Mucosa of stomach (tissue), 1 donor: ENCODE results near the gene ASB13.

ENCODE experiments used
- H3K27me3 ChIP-seq: one replicate; pipeline ENCODE4 v1.7.0; 2013; ENCODE audit warnings: mild to moderate bottlenecking, low read length; ENCODE audit not compliant: control insufficient read depth, insufficient read depth
- H3K36me3 ChIP-seq: one replicate; pipeline ENCODE4 v1.7.0; 2013; ENCODE audit warnings: low read length; ENCODE audit not compliant: control insufficient read depth, insufficient read depth
- H3K4me1 ChIP-seq: one replicate; pipeline ENCODE4 v1.7.0; 2013; ENCODE audit warnings: mild to moderate bottlenecking, low read length; ENCODE audit not compliant: control insufficient read depth, insufficient read depth
- H3K4me3 ChIP-seq: one replicate; pipeline ENCODE4 v1.7.0; 2013; ENCODE audit warnings: low read length
- H3K9ac ChIP-seq: one replicate; pipeline ENCODE4 v1.7.0; 2013; ENCODE audit warnings: mild to moderate bottlenecking, low read length, moderate library complexity
- H3K9me3 ChIP-seq: one replicate; pipeline ENCODE4 v1.7.0; 2013; ENCODE audit warnings: mild to moderate bottlenecking, low read length, moderate library complexity; ENCODE audit not compliant: control insufficient read depth
- donor health status: Pancreatic carcinoma.

The ASB13 gene

DNA sequence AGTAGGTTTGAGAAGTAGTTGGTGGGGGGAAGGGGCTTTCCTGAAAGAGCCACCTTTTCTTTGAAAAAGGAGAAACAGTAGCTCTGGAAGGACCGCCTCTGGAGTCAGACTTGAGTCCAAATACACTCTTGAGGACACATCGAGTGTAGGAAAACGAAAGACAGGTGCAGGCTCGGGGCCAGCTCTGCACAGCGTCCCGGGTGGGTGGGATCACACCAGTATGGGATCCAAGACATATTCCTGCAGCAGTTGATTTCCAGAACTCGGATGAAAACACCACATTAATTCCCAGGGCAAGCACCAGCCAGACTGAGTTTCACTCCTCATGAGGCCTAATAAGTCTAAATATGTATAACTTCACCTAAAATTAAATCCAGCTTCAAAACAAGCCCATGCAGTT, 61.4 kb downstream of the ASB13 start:
- Histone ChIP-seq H3K9me3 (no peaks in the 10 kb centered on the region), H3K27me3 (no peaks in the 10 kb centered on the region), H3K4me1 (peaks cover 19% of the 10 kb centered on the region), H3K36me3 (no peaks in the 10 kb centered on the region), H3K4me3 (no peak overlapping the region), H3K9ac (no peak overlapping the region)

DNA sequence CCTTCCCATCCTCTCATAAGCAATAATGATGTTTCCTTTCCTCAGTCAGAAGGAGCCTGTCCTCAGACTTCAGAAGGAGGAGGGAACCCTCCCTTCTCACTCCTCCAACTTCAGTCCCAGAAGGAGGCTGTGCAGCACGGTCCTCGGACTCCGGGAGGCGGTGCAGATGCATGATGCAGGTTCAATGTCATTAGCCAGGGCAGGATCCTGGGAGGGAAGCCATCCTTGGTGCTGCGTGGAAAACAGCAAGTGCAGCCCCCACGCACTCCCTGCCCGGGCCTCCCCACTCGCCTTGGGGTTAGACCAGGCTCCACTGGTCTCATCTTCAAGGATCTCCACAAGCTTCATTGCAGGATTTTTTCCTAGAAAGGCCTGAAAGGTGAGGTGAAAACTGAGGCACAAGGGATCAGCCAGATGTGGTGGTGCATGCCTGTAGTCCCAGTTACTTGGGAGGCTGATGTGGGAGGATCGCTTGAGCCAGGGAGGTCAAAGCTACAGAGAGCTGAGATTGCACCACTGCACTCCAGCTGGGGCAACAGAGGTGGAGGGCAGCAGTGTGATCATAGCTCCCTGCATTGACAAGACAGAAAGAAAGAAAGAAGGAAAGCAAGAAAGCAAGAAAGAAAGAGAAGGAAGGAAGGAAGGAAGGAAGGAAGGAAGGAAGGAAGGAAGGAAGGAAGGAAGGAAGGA, 62.0 kb downstream of the ASB13 start:
- H3K36me3 ChIP-seq, result no peaks in the 10 kb centered on the region
- no peaks in the 10 kb centered on the region for H3K9me3 ChIP-seq
- peaks cover 13% of the 10 kb centered on the region for H3K4me1 ChIP-seq
- H3K9ac ChIP-seq, result no peak overlapping the region
- H3K27me3 ChIP-seq, result no peaks in the 10 kb centered on the region
- H3K4me3 ChIP-seq, result no peak overlapping the region

DNA sequence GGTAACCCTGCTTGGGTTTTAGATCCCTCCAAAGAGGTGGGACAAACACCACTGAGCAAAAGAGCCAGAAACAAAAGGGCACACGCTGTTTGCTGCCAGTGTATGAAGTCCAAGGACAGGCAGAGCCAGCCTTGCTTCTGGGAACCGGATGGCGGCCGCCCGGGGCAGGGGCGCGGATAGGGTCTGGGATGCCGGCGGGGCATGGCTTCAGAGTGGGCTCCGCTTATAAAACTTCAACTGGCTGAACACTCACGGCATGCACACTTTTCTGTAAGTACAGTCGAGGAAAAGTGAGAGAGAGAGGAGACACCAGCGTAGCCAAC, 62.6 kb downstream of the ASB13 start:
- no peaks in the 10 kb centered on the region for H3K27me3 ChIP-seq
- no peaks in the 10 kb centered on the region for H3K36me3 ChIP-seq
- H3K4me3 ChIP-seq, result no peak overlapping the region
- H3K4me1 ChIP-seq, result peaks cover 9% of the 10 kb centered on the region
- no peaks in the 10 kb centered on the region for H3K9me3 ChIP-seq
- no peak overlapping the region for H3K9ac ChIP-seq

DNA sequence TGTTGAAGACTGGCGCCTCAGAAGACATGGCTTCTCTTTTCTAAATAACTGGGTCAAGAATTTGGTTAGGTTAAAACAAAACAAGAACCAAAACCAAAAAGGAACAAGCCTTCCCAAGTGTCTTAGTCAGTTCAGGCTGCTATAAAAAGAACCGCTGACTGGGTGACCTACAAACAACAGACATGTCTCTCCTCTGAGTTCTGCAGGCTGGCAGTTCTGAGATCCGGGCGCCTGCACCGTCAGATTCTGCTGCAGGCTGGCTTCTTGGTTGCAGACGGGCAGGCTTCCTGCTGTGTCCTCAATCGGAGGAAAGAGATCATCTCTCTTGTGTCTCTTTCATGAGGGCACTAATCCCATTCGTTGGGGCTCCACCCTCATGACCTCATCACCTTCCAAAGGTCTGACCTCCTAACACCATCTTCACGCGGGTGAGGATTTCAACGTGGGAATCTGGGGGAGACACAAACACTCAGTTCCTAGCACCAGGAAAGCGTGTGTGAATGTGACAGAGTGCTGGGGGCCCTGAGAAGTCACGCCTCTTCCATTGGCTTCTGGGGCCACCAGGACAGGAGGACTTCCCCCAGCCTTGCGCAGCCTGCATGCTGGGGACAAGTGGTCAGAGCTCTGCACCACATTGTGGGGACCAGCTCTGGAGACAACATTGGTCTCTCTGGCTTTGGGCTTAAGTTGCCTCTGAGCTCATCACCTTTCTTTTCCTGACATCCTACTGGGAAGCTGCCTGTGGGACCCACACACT, 63.1 kb downstream of the ASB13 start:
- Histone ChIP-seq H3K36me3 (no peaks in the 10 kb centered on the region), H3K4me1 (peaks cover 4% of the 10 kb centered on the region), H3K9ac (no peak overlapping the region), H3K9me3 (no peaks in the 10 kb centered on the region), H3K4me3 (no peak overlapping the region), H3K27me3 (no peaks in the 10 kb centered on the region)

DNA sequence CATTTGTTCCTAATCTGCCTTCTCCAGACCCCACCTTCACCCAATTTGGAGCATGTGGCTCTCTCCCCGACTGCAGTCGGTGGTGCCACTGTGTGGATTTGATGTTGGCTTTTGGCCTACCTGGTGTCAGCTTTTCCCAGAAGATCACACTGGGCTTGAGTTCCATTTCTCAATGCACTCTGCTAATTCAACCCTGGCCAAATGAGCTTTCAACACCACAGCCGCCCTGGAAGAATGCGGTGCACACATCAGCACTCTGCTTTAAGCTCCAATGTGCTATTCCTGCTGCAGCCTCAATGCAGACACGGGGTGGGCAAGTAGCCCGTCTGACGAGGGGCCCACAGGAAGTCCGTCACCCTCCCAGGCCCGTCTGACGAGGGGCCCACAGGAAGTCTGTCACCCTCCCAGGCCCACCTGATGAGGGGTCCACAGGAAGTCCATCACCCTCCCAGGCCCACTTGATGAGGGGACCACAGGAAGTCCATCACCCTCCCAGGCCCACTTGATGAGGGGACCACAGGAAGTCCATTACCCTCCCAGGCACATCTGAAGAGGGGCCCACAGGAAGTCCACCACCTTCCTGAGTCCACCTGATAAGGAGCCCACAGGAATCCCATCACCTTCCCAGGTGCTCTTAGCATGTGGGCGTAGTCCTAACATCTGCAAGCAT, 64.4 kb downstream of the ASB13 start:
- Histone ChIP-seq H3K9me3 (no peaks in the 10 kb centered on the region), H3K4me3 (no peak overlapping the region), H3K4me1 (no peaks in the 10 kb centered on the region), H3K9ac (no peak overlapping the region), H3K36me3 (no peaks in the 10 kb centered on the region), H3K27me3 (no peaks in the 10 kb centered on the region)

DNA sequence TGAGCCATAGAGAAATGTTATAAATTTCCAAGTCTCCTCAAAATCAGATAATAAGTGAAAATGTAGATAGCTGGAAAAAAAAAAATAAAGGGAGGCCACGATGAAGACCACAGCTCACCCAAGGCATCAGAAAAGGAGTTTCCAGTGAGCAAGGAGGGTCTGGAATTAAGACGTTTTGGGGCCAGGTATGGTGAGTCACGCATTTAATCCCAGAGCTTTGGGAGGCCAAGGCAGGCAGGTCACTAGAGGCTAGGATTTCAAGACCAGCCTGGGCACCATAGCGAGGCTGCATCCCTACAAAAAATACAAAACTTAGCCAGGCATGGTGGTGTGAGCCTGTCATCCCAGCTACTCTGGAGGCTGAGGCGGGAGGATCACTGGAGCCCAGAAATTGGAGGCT, 65.5 kb downstream of the ASB13 start:
- no peaks in the 10 kb centered on the region for H3K27me3 ChIP-seq
- no peaks in the 10 kb centered on the region for H3K4me1 ChIP-seq
- H3K9me3 ChIP-seq, result no peaks in the 10 kb centered on the region
- no peak overlapping the region for H3K4me3 ChIP-seq
- no peak overlapping the region for H3K9ac ChIP-seq
- H3K36me3 ChIP-seq, result no peaks in the 10 kb centered on the region

DNA sequence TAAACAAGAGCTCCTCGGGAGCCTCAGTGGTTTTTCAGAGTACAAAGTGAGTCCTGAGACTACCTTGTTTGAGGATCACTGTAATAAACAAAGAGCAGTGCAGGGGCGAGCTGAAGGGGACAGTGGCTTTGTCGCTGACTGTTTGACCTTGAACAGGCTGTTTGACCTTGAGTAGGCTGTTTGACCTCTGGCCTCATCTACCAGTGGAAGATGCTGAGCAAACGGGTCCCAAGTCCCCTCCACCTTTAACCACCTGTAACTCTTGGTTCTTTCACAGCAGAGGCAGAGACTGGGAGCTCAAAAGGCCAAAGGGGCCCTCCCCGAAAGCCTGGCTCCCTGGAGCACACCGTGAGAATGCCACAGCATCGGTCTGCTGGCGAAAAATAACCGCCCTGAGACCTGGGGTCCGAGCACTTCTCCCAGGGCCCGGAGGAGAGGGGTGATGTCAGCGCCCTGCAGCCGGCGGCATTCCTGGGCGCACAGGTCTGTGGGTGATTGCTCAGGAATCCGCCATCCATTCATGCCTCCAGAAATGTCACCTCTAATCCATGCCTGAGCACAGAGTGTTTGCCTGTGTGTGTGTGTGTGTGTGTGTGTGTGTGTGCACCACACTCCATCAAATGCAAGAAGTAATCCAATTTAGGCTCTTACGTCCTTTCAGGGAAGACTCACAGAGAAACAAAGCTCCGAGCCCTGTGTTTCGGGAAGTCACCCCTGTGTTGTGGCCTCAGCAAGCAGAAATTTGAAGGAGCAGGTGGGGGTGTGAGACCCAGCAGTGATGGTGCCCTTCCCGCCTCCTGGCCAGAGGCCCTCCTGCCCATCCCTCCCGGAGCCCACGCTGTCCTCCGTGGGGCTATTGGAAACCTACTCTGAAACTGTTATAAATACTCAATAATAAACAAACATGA, 66.5 kb downstream of the ASB13 start:
- Histone ChIP-seq H3K9ac (no peak overlapping the region), H3K9me3 (no peaks in the 10 kb centered on the region), H3K36me3 (no peaks in the 10 kb centered on the region), H3K27me3 (no peaks in the 10 kb centered on the region), H3K4me1 (no peaks in the 10 kb centered on the region), H3K4me3 (no peak overlapping the region)

DNA sequence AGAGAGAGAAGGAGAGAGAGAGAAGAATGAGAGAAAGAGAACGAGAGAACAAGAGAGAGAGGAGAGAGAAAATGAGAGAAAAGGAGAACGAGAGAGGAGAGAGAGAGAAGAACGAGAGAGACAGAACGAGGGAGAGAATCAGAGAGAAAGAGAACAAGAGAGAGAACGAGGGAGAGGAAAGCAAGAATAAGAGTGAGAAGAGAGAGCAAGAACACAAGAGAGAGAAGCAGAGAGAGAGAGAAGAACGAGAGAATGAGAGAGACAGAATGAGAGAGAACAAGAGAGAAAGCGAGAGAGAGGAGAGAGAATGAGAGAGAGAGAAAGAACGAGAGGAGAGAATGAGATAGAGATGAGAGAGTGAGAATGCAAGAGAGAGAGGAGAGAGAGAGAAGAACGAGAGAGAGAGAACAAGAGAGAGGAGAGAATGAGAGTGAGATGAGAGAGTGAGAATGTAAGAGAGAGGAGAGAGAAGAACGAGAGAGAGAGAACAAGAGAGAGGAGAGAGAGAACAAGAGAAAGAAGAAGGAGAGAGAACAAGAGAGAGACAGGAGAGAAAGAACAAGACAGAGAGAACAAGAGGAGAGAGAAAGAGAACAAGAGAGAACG, 68.2 kb downstream of the ASB13 start:
- Histone ChIP-seq H3K27me3 (no peaks in the 10 kb centered on the region), H3K4me1 (no peaks in the 10 kb centered on the region), H3K36me3 (no peaks in the 10 kb centered on the region), H3K9ac (no peak overlapping the region), H3K4me3 (no peak overlapping the region), H3K9me3 (no peaks in the 10 kb centered on the region)

DNA sequence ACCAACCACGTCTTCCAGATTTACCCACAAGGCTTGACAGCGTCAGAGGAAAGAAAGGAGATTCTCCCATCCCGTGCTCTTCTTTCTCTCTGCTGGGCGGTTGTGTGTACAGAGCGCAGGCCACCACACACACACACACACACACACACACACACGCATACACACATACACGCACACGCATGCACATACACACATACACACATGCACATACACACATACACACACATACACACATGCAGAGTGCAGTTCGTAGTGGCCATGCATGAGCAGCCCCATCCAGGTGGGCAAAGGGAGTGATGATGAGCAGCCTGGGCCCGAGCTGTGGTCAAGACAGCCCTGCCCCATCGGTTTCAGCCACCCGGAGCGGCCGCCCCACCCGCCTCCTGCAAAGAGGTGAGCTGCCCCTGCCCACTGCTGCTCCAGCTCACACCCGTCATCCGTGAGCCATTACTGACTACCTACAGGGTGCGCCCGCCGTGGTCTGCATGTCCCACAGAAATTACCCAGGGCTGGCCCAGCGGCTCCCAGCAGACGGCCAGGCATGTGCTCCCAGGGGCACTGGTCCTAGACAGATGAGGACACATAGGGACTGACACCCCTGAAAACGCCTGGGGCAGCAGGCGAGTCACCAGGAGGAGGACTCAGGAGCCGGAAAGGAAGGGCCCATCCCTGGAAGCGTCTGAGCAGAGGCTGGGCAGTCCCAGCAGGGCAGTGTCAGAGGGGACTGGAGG, 69.6 kb downstream of the ASB13 start:
- H3K27me3 ChIP-seq, result no peaks in the 10 kb centered on the region
- H3K4me1 ChIP-seq, result no peaks in the 10 kb centered on the region

DNA sequence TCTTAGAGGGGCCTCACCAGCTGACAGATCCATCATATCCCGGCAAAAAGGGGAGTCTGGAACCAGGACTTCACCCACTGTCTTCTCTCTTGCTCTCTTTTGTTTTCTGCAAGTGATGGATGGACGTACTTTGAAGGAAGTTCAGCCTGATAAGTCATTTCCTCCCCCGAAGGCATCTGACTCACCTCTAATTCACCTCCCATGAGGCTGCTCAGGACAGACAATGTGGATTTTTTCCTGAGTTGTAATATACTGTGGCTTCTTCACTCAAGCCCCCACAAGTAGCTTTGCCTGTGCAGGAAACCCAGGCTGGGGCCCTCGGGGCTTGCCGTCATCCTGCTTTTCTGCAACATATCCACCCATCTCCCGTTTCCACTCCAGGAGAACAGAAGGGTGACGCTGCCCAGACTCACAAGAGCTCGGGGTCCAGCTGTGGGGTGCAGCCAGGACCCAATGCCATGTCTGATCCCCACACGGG, 70.4 kb downstream of the ASB13 start:
- no peaks in the 10 kb centered on the region for H3K9me3 ChIP-seq
- no peak overlapping the region for H3K4me3 ChIP-seq
- no peak overlapping the region for H3K9ac ChIP-seq
- no peaks in the 10 kb centered on the region for H3K27me3 ChIP-seq
- H3K36me3 ChIP-seq, result no peaks in the 10 kb centered on the region
- H3K4me1 ChIP-seq, result no peaks in the 10 kb centered on the region

More for the DNA sequence above, 69.6 kb downstream of the ASB13 start:
- Histone ChIP-seq H3K9me3 (no peaks in the 10 kb centered on the region), H3K4me3 (no peak overlapping the region), H3K36me3 (no peaks in the 10 kb centered on the region), H3K9ac (no peak overlapping the region)

DNA sequence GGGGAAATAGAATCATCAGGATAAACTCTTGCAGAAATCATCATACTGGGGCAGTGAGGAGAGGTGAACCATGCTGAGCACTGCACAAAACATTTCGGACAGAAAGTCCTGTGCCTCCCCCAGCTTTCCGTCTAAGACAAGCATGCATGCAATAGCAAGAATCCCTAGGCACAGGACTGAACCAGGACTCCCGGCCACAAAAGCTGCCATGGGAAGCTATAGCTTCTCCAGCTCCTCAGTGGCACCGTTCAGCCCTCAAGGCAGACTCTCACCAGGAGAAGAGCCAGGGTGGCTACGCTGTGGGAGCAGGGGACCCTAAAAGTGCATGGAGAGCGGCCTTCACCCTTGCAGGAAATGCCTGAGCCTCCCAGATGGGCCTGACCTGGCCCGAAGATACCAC, 70.8 kb downstream of the ASB13 start:
- Histone ChIP-seq H3K4me3 (no peak overlapping the region), H3K9ac (no peak overlapping the region), H3K9me3 (no peaks in the 10 kb centered on the region), H3K36me3 (no peaks in the 10 kb centered on the region), H3K4me1 (no peaks in the 10 kb centered on the region), H3K27me3 (no peaks in the 10 kb centered on the region)
